ENCODE data around the gene DVL3. TPM values are rescaled to one million over a fixed set of nuclear protein-coding genes. Genes with fewer than 3 reads are reported as not detected.

Gene DVL3
- 51.6 TPM for total RNA-seq

GRCh38 chr3:184154885-184155643, at the start of gene DVL3:
Gene DVL3, plus strand, starts transcription at chr3:184155377. Its CDS starts 259 bp downstream, at chr3:184155636.

DNA sequence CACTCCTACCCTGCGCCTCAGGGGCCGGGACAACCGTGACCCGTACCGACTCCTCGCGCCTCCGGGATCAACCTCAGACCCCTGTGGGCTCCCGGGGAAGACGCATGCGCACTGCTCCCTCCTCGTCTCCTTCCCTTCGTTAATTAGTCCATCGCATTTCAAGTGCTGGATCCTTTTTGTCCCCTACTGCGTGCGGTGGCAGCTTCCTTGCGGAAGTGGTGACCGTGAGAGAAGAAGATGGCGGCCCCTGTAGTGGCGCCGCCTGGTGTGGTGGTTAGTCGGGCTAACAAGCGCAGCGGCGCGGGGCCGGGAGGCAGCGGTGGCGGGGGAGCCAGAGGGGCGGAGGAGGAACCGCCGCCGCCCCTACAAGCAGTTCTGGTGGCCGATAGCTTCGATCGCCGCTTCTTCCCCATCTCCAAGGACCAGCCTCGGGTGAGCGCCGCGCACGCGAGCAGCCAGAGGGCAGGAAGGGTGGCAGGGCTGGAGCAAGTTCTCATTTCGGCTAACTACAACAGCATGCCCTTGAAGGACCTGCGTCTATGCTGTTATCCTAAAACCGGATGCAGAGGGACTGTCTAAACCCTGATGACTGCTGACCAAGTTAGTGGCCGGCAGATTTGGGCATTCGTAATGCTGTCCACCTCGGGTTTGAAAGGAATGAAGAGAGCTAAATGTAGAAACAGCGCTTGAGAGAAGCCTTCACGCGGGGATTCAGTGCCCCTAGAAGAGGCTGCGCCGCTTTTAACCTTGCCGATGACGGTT, 19.8 kb upstream of the DVL3 start, which contains the start of gene EIF2B5:
TSS of gene EIF2B5 (plus strand) at position 210 of the 762 bp plus-strand sequence. CDS start at position 238, 28 bp downstream.

GRCh38 chr3:184174646-184175492, 19.7 kb downstream of the DVL3 start, which contains the start of gene AP2M1:
Gene AP2M1, plus strand, starts transcription at chr3:184174855. Its CDS starts 2,139 bp downstream, at chr3:184176994.

DNA sequence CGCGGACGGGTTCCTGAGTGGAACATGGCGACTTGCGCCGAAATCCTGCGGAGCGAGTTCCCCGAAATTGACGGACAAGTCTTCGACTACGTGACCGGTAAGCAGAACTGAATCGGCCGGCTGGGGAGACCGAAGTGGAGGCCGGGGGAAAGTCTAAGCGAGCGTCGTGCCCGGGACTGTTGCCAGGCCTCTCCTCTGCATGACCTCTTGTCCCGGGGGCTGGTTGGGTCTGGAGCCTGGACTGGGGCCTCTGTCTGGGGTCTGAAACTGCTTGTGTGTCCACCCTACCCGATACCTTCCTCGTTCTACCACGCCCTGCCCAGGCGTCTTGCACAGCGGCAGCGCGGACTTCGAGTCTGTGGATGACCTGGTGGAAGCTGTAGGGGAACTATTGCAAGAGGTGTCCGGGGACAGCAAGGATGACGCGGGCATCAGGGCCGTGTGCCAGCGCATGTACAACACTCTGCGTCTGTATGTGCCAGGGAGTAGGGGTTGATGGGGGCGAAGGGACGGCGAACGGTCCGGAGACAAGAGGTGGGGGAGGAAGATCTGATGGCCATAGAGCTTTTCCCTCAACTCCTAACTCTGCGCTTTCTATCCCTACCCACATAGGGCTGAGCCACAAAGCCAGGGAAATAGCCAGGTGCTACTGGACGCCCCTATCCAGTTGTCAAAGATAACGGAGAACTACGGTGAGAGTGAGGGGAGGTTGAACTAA, 31.2 kb downstream of the DVL3 start, which contains the start of gene ABCF3:
TSS of gene ABCF3 (plus strand) at position 16 of the 718 bp plus-strand sequence. CDS start at position 25, 9 bp downstream.

Other genes with a start within 250 kb of the DVL3 start
- 121 TPM for gene ABCC5, start 137.5 kb upstream of the DVL3 start, total RNA-seq
- gene HTR3D, start 123.6 kb upstream of the DVL3 start, total RNA-seq = not detected
- gene HTR3C, start 102.3 kb upstream of the DVL3 start, total RNA-seq = not detected
- not detected for gene HTR3E, start 58.3 kb upstream of the DVL3 start, total RNA-seq
- 61.7 TPM for gene EIF2B5, start 20.0 kb upstream of the DVL3 start, total RNA-seq
- gene AP2M1, start 19.5 kb downstream of the DVL3 start, total RNA-seq = 295 TPM
- 79.2 TPM for gene ABCF3, start 30.8 kb downstream of the DVL3 start, total RNA-seq
- 0.63 TPM for gene VWA5B2, start 74.2 kb downstream of the DVL3 start, total RNA-seq
- 15.7 TPM for gene ALG3, start 93.6 kb downstream of the DVL3 start, total RNA-seq
- gene EEF1AKMT4, start 94.3 kb downstream of the DVL3 start, total RNA-seq = 0.63 TPM
- gene CAMK2N2, start 106.2 kb downstream of the DVL3 start, total RNA-seq = 3.4 TPM
- gene ECE2, start 120.6 kb downstream of the DVL3 start, total RNA-seq = 6.9 TPM
- gene PSMD2, start 143.9 kb downstream of the DVL3 start, total RNA-seq = 260 TPM
- gene EIF4G1, start 159.2 kb downstream of the DVL3 start, total RNA-seq = 118 TPM
- 62.6 TPM for gene FAM131A, start 182.2 kb downstream of the DVL3 start, total RNA-seq
- gene CLCN2, start 206.2 kb downstream of the DVL3 start, total RNA-seq = 15.0 TPM
- 44.1 TPM for gene POLR2H, start 206.3 kb downstream of the DVL3 start, total RNA-seq
- 0.63 TPM for gene THPO, start 222.8 kb downstream of the DVL3 start, total RNA-seq
- gene CHRD, start 224.7 kb downstream of the DVL3 start, total RNA-seq = 12.5 TPM